ENCODE results near the gene DEGS1. TPM values are rescaled to one million over a fixed set of nuclear protein-coding genes. Genes with fewer than 3 reads are reported as not detected.
A peak's percentile ranks its signal among the peaks of the same experiment; 100 is the strongest.

DEGS1 gene
- total and polyA plus RNA-seq, 2 of the 4 experiments (the other 2 are of a cell fraction): 54.8 to 109 TPM

GRCh38 chr1:224203243-224204016 is 20.4 kb downstream of the DEGS1 start (continued):
- TF ChIP-seq USF2 (IDR thresholded peaks at IDR 0.05; ENCODE audit: low read depth, low read length) (no peak), FOS (IDR thresholded peaks at IDR 0.05; ENCODE audit: low read depth, low read length) (no peak)

GRCh38 chr1:224205438-224205840 is 22.4 kb downstream of the DEGS1 start:
- peak overlapping the region; percentile 37; the same call in 1 of the 2 replicates for H2AK5ac ChIP-seq (ENCODE audit: low read depth, low read length)
- peak overlapping the region; percentile 58; the same call in 1 of the 2 replicates for H2BK120ac ChIP-seq (ENCODE audit: low read depth, low read length)
- H2BK20ac ChIP-seq (ENCODE audit: low read depth, low read length): peak overlapping the region; percentile 83
- DNase-seq: peak; percentile 91
- H3K36me3 ChIP-seq (ENCODE audit: control insufficient read depth, insufficient read depth, low read length): no peaks in the 10 kb centered on the region
- dilution Hi-C loops (cut with HindIII; ENCODE audit: low sequenced_read_pairs, unreplicated experiment) (no loop called here), in situ Hi-C loops (cut with MboI; ENCODE audit: low sequenced_read_pairs) (no loop called here), intact Hi-C loops (cut with micrococcal nuclease) (no loop called here)
- H3K4me2 ChIP-seq (ENCODE audit: low read depth, low read length): peak overlapping the region; percentile 88
- peak overlapping the region; percentile 57; the same call in 1 of the 2 replicates for H4K91ac ChIP-seq (ENCODE audit: insufficient read depth, low read depth, low read length)
- peak overlapping the region; percentile 80 for H2BK5ac ChIP-seq (ENCODE audit: low read depth, low read length, poor library complexity, severe bottlenecking)
- no peaks in the 10 kb centered on the region for H4K20me1 ChIP-seq (ENCODE audit: insufficient read depth, low read length)
- no peaks in the 10 kb centered on the region for H3K27me3 ChIP-seq (ENCODE audit: control insufficient read depth, insufficient read depth, low read length)
- TF ChIP-seq MAZ (IDR thresholded peaks at IDR 0.05; ENCODE audit: borderline replicate concordance, low read depth, low read length) (peak; percentile 39; the same call in 1 of the 2 replicates), FOS (IDR thresholded peaks at IDR 0.05; ENCODE audit: low read depth, low read length) (peak; percentile 21; the same call in 1 of the 2 replicates), POLR2A (IDR thresholded peaks at IDR 0.05; ENCODE audit: low read depth, low read length) (no peak), CEBPB (IDR thresholded peaks at IDR 0.05; ENCODE audit: low read depth, low read length) (no peak)
- no TSS peak for BruUV-seq (replicated peaks)
- H3K9me3 ChIP-seq (ENCODE audit: control insufficient read depth, insufficient read depth, low read length): no peaks in the 10 kb centered on the region
- ChIA-PET POLR2A (ENCODE audit: unreplicated experiment) (no interaction called here), CTCF (interaction anchor here (0.6 to 0.7 kb wide), 3 partner anchors 16 to 162 kb away, joined by 3 to 4 read pairs (median 3); no protein-coding TSS in a partner anchor)
- H3K56ac ChIP-seq (ENCODE audit: extremely low read depth, insufficient read depth, low read length): 0 out of 2 replicates have a peak overlapping the region, but pooled peaks have one; percentile 31
- H3K14ac ChIP-seq (replicated peaks; ENCODE audit: low read depth, low read length): peak overlapping the region; percentile 64
- peak overlapping the region; percentile 96 for H3K18ac ChIP-seq (ENCODE audit: low read depth, low read length)
- H3K27ac ChIP-seq (ENCODE audit: insufficient read depth, low read length): peak overlapping the region; percentile 75
- peak overlapping the region; percentile 12 for H3K4me3 ChIP-seq (ENCODE audit: insufficient read depth, low read depth, low read length)
- peak overlapping the region; percentile 68 for H3K9ac ChIP-seq (ENCODE audit: low read depth, low read length)
- H3K4me1 ChIP-seq (ENCODE audit: control insufficient read depth, insufficient read depth, low read length): peaks cover 16% of the 10 kb centered on the region
- peak overlapping the region; percentile 76 for H2AFZ ChIP-seq (replicated peaks; ENCODE audit: low read length, poor library complexity)
- peak overlapping the region; percentile 80 for H3K4ac ChIP-seq (ENCODE audit: low read depth, low read length)
- H4K8ac ChIP-seq (ENCODE audit: low read depth in 2 of 2, low read length in 2 of 2): peak overlapping the region in 1 of 2 experiments; percentile 52; a peak in 3 of 4 replicates
- H4K5ac ChIP-seq (ENCODE audit: low read depth, low read length): peak overlapping the region; percentile 94
- 0 out of 3 replicates have a peak overlapping the region, but pooled peaks have one; percentile 18 for H2BK15ac ChIP-seq (ENCODE audit: low read depth, low read length)
- peaks cover 9% of the 10 kb centered on the region; the same call in 1 of the 2 replicates for H3K9me1 ChIP-seq (ENCODE audit: insufficient read depth, low read length)
- H3K23ac ChIP-seq (ENCODE audit: low read depth, low read length): peak overlapping the region; percentile 92; the same call in 1 of the 2 replicates
- peaks cover 0 to 4% of the 10 kb centered on the region in 2 experiments; a peak in 2 of 4 replicates for H3K79me1 ChIP-seq (ENCODE audit: low read depth in 1 of 2, low read length in 2 of 2)
- H2AK9ac ChIP-seq (replicated peaks; ENCODE audit: low read depth, low read length, poor library complexity): peak overlapping the region; percentile 47
- peak; percentile 71 for ATAC-seq (ENCODE audit: low read depth)
- WGBS, 2 experiments (ENCODE audit: extremely low coverage in 2 of 2, insufficient read length in 1 of 2): 0% methylated on average over 1 of the region's 4 CpGs; no CpG with 5 or more reads in 1 of the 2 experiments

Measured in IMR-90 (cell line).